Stimulated activated CD4-positive, alpha-beta T cell treated with anti-CD3 and anti-CD28 coated beads, Interleukin-4, amount 100 ng/mL, for 1 hour (primary cell): ENCODE results near the gene EPM2AIP1.
"Not testable (repeated sequence)": the region's sequence is repeated elsewhere in the genome, so short reads cannot be mapped to it uniquely, and the experiment has no call there.

Experiments
- DNase-seq: peaks from one replicate; pipeline ENCODE4 v3.0.0-alpha.2; 2020

The EPM2AIP1 gene

DNA sequence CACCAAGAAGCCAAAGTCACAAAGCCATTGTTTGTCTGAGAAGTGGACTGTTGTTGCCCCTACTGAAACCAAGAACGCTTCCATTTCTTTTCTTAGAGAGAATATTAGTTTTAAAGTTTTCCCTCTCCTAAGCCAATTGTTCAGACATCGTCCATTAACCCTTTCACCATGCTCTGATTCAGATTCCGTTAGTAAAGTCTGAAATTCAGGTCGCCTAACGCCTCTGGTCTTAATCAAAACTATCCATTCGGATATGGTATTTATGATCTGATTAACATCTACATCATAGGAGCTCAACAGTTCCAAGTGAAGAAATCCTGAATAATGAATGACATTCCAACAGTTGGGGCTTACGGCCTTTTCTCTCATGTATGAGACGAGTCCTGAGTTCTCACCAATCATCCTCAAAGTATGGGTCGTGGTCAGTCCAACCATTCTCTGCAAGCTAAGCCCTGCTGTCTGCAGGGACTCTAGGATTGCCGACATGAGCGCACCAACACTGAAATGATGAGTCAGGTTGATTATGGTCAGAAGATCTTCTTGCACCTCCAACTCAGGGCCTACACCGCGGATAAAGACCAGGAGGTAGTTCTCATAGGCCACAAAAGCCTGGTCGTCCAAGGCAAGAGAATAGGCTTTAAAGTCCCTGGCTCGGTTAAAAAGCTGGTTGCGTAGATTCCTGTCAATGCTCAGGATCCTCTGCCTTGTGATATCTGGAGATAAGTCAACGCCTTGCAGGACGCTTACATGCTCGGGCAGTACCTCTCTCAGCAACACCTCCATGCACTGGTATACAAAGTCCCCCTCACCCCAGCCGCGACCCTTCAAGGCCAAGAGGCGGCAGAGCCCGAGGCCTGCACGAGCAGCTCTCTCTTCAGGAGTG is 767 bp downstream of the EPM2AIP1 start:
- DNase-seq, result no peak

DNA sequence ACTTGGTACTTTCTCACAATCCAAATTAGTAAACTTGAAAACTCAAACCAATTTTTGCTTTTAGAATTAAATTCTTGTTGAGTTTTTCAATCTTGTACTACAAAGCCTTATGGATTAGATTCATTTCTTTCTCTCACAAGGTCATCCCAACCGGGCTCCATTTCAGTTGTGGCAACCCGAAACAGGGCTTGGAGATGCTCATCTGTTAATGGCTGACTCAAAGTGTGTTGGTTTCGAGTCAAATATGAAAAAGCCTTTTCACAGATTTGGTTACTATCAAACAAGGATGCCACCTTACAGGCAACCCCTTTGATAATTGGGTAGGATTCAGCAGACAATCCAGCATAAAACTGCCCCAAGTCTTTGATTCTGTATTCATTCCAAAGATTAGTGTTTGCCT is 1.8 kb downstream of the EPM2AIP1 start:
- no peak for DNase-seq

DNA sequence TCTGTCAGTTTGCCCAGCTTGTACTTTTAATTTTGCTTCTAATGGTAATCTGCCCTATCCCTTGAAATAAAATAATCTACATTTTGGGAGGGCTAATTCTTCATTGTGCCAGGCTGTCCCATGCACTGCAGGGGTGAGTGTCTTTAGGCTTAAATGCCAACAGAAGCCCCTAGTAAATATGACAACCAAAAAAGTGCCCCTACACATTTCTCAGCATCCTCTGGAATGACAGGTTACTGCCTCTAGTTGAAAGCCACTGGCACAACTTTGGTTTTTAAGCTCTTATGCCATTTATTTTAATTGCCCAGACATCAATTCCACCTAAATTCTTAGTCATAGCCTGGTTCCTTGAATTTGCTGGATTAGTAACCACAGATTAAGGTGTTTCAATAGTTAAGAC is 3.4 kb downstream of the EPM2AIP1 start:
- DNase-seq, result no peak

DNA sequence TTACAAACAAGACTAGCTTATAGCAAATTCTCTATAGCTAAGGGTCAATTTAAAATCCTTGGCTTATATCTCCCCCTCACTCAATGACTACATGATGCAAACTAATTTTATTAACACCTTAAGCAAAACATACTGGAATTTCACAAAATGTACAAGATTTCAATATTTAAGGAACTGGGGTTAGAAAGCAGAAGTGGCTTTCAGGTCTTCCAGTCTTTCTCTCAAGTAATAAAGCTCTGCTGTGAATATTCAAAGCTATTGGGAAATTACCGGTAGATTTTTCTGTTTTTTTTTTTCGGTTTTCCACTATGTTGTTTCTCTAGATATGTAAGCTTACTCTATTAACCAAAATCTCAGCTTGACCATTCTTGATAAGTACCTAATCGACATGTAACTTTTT is 3.9 kb downstream of the EPM2AIP1 start:
- DNase-seq, result no peak

DNA sequence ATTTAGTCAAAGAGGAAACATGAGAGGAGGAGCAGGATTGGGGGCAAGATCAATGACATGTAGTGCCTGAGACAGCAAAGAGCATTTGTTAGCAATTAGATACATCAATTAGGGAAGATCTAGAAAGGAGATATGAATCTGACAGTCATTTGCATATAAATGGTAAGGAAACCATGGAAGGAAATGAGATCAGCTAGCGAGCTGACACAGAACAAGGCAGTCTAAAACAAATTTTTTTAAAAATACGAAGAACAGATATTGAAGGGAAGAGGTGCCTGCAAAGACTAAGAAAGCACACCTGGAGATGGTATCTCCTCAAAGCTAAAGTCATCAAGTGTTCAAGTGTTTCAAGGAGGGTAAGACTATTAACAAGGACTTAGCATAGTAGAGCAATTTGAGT is 4.6 kb downstream of the EPM2AIP1 start:
- DNase-seq, result no peak

DNA sequence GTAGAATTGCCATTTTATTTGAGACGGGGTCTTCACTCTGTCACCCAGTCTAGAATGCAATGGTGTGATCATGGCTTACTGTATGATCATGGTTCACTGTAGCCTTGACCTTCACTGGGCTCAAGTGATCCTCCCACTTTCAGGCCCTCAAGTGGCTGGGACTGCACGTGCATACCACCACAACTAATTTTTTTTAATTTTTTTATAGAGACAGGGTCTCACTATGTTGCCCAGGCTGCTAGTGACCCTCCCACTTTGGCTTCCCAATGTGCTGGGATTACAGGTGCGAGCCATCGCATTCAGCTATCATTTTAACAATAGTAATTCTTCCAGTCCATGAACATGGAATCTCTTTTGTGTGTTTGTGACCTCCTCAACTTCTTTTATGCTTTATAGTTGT is 11.9 kb downstream of the EPM2AIP1 start:
- DNase-seq, result no peak

DNA sequence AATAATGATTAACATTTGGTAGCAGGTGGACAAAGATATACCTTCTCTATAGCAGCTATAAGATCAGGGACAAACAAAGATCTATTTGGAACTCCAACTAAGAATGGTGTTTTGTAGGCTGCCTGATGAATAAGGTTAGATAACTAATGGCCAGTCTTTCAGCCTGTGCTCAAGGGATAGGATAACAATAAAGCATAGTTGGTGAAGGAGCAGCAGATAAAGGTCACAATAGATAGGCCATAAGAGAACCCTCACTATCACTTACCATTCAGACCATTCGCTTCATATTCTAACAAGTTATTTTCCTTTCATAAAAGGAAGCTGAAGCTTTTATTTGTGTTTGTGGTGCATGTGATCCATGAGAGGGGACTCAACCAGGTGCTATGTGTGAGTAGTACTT is 19.8 kb downstream of the EPM2AIP1 start:
- no peak for DNase-seq

DNA sequence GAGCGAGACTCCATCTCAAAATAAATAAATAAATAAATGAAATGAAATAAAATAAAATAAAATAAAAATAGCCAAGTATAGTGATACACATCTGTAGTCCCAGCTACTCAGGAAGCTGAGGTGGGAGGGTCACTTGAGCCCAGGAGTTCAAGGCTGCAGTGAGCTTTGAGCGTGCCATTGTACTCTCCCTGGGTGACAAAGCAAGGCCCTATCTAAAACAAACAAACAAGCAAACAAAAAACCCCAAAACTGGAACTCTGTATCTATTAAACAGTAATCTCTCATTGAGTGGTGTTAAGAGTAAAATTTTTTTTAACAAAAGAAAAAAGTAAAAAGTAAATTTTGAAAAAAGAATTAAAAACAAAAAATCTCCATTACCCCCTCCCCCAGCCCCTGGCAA is 20.8 kb downstream of the EPM2AIP1 start:
- DNase-seq, result no peak

DNA sequence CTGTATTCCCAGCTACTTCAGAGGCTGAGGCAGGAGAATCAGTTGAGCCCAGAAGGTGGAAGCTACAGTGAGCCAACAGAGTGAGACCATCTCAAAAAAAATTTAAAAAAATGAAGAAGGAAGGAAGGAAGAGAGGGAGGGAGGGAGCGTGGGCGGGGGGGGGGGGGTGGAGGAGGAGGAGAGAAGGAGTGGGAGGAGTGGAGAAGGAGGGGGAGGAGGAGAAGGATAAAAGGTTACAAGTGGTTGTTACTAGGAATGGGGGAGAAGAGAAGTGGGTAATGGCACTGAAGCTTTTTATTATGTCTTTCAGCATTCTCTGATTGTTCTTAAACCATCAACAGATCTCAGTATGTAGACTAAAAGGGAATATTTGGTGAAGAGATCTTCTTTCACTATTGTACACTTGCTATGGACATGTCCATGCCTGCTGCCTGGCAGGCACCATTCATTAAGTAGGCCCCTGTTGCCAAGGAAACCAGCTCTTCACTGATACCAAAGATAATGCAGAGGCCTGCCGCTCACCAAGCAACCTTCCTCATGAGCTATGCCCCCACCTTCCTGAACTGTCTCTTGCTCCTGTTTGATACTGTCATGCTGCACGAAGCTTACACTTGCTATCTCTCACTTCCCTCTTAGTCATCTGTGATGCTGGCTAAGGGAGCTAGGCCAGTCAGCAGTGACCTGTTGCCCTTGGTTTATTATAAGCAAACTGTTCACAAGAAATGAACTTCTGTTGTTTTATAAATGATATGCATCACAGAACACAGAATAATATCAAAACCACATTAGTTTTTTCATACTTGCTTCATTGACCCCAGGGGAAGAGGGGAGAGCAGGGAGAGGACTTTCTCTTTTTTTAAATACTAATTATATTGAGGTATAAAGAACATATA is 23.1 kb downstream of the EPM2AIP1 start:
- DNase-seq, result peak; percentile 22

DNA sequence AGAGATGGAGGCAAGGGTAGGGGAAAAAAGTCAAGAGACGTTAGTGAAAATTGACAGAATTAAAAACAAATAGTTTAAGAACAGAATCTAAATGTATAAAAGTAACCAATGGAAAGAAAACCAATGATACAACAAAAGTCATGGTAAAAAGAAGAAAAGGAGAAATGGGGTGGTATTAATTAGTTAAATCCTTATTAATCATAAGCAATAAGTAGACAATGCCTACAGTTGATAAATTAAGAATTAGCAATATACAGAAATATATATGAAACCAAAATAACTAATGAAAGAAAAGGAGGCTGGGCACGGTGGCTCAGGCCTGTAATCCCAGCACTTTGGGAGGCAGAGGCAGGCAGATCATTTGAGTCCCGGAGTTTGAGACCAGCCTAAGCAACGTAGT is 23.8 kb downstream of the EPM2AIP1 start:
- DNase-seq, result no peak

DNA sequence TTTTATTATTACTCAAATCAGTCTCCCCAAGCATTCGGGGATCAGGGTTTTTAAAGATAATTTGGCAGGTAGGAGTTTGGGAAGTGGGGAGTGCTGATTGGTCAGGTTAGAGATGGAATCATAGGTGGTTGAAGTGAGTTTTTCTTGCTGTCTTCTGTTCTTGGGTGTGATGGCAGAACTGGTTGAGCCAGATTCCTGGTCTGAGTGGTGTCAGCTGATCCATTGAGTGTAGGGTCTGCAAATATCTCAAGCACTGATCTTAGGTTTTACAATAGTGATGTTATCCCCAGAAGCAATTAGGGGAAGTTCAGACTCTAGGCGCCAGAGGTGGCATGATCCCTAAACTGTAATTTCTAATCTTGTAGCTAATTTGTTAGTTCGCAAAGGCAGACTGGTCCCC is 27.5 kb downstream of the EPM2AIP1 start:
- no peak for DNase-seq

DNA sequence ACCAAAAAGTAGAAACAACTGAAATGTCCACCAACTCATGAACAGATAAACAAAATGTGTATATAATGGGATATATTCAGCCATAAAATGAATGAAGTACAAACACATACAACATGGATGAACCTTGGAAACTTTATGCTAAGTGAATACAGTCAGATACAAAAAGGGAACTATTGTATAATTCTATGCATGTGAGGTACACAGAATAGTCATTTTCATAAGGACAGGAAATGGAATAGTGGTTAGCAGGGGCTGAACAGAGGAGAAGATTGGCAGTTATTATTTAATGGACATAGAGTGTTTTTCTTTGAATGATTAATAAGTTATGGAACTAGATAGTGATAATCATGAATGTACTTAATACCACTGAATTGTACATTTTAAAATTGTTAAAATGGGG is 28.1 kb downstream of the EPM2AIP1 start:
- DNase-seq, result no peak

DNA sequence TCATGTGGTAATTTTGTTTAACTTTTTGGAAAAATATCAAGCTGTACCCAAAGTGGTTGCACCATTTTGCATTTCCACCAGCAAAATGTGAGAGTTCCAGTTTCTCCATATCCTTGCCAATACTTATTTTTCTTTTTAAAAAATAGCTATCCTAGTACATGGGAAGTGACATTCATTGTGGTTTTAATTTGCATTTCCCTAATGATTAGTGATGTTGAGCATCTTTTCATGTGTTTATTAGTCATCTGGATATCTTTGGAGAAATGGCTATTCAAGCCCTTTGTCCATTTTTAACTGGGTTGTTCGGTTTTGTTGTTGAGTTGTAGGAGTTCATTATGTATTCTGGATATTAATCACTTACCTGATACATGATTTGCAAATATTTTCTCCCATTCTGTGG is 28.6 kb downstream of the EPM2AIP1 start:
- DNase-seq, result no peak

DNA sequence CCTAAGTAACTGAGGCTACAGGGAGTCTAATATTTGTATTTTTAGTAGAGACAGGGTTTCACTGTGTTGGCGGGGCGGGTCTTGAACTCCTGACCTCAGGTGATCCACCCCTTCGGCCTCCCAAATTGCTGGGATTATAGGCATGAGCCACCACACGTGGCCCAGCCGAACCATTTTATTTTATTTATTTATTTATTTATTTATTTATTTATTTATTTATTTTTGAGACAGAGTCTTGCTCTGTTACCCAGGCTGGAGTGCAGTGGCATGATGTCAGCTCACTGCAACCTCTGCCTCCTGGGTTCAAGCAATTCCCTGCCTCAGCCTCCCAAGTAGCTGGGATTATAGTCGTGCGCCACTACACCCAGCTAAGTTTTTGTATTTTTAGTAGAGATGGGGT is 29.9 kb downstream of the EPM2AIP1 start:
- DNase-seq, result not testable (repeated sequence)

DNA sequence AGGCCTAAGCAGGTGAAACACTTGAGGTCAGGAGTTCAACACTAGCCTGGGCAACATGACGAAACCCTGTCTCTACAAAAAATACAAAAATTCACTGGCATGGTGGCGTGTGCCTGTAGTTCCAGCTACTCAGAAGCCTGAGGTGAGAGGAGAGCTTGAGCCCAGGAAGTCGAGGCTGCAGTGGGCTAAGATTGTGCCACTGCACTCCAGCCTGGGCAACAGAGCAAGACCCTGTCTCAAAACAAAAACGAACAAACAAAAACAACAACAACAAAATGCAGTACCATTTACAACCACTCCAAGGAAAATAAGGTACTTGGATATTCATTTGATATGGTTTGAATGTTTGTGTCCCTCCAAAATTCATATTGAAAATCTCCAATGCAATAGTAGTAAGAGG is 32.4 kb downstream of the EPM2AIP1 start:
- DNase-seq, result no peak

DNA sequence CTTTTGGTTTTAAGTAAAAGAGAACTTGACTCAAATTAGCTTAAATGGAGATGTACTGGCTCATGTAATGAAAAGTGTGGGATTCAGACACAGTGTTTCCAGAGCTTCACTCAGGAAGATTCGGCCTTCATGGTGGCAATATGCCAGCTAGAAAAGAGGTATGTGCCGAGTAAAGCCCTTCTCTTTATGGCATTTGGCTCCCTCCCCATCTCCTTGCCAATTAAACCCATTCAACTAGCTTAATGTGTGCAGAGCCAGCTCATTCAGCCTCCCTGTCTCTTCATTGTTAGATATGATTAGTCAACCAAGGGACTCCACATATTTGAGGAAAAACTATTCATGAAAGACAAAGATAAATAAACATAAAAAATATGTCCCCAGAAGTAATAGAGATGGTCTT is 33.1 kb downstream of the EPM2AIP1 start:
- no peak for DNase-seq

DNA sequence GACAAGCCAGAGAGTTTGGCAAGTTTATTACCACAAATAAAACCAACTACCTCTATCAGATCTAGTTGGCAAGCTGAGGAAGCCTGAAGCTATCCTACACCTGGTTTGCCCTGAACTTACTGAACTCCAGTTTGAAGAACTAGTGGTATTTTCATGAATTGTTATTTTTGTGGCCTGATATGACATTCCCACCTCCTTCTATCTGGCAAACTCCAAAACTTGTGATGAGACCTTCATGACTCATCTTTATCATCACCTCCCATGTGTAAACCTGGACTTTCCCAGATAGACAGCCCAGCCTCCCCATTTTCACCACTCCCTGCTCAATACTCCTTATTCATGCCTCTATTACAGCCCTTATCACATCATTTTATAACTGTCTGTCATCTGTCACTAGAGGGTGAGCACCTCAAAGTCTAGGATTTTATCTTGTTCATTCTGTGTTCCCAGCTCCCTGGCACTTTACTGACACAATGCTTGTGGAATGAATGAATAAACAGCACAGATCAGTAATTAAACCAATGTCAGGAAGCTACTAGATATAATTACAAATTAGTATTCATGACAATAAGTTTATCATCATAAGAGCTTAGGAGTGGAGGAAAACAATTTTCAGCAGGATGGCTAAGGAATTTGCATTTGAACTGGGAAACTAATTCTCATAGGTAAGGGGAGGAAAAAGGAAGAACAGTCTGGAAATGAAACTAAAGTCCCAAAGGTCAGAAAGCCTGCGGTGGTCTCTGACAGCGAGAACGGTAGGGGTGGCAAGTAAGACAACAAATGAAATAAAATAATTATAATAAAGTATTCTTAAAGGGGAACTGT is 34.9 kb downstream of the EPM2AIP1 start:
- DNase-seq, result peak; percentile 3

DNA sequence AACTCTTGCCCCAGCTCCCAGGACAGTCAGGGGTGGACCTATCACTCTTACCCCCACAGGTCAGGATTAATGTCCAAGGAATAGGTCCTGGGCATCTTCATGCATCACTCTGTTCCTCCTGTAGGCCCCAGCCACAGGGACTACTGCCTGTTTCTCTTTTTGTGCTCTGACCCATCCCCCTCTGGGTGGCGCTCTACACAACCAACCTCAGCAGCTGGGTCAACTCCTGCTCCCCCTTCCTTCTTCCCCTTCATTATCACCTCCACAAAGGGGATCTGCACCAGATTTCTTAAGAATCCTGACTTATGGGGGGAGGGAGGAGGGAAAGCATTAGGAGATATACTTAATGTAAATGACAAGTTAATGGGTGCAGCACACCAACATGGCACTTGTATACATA is 35.9 kb downstream of the EPM2AIP1 start:
- no peak for DNase-seq

DNA sequence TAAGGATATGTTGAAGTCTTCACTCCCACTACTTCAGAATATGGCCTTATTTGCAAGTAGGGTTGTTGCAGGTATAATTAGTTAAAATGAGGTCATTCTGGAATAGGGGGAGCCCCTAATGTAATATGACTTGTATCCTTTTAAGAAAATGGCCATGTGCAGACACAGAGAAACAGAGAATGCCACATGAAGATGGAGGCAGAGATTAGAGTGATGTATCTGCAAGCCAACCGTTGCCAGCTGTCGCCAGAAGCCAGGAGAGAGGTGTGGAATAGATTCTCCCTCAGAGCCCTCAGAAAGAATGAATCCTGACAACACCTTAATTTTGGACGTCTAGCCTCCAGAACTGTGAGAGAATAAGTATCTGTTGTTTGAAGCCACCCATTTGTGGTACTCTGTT is 36.8 kb downstream of the EPM2AIP1 start:
- DNase-seq, result no peak

DNA sequence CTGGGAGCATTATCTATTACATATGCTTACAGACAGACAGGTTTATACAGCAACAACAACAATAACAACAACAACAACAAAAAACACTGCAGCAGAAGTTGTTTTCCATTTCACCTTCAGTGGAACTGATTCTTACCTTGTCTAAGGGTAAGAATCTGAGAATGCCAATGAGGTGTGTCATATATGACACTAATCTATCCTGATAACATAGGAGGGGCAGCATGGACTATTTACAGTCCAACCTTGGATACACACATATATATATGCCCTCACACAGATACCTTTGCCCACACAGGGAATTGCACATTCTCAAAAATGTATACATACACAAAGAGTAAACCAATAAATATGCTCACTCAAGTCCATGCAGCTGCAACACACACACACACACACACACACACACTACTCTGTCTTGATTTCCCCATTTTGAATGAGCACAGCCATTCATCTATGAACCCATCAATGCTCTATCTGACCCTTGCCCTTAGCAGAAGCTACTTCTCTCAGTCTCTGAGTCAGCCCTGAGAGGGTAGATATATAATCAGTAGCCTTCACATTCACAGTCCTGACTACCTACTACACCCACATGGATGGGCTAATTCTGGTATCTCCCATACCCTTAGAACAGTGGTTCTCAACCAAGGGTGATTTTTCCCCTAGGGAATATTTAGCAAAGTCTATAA is 38.3 kb downstream of the EPM2AIP1 start:
- DNase-seq, result no peak

DNA sequence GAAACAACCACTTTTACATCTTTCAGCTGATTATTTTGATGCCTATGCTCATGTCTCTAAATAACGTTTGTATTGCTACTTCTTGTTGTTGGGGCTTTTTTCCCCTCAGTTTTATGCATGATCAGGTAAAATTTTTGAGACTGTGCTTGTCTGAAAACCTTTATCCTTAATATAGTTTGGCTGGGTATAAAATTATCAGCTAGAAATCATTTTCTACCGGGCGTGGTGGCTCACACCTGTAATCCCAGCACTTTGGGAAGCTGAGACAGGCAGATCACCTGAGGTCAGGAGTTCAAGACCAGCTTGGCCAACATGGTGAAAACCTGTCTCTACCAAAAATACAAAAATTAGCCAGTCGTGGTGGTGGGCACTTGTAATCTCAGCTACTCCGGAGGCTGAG is 45.1 kb downstream of the EPM2AIP1 start:
- not testable (repeated sequence) for DNase-seq

DNA sequence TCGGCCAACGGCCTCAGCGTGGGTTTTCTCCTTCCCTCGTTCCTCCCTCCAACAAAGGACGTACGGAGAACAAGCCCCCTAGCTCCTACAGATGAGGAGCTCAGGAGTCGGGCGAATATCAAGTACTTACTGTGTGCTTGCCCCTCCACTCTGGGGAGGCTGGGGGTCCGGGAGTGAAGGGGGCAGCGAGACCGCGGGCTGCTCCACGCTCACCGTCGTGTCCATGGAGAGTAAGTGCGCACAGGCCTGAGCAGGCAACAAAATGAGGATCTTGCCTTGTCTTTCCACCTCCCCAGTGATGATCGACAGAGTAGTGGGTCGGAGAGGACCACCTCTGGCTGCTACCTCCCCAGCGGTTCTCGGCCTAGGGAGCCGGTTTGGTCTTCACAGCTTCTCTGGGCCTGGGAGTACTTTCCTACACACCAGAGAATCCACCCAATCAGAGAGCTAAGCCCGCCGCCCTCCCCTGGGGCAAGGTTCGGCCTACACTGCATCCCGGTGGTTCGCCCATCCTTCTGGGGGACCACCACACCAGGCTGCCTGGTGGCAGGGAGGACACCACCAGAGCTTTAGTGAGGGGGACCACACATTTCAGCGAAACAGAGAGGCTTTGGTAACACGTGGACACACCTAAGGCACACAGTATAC is 47.5 kb downstream of the EPM2AIP1 start:
- DNase-seq, result no peak
